ENCODE measurements around the gene NETO2.

GRCh38 chr16:47069841-47070584 lies 73.7 kb downstream of the NETO2 start:
- TF ChIP-seq EZH2 (IDR thresholded peaks at IDR 0.05; ENCODE audit: insufficient read depth, poor library complexity, severe bottlenecking): no peak
- no peak for TF ChIP-seq EZH2phosphoT487 (IDR thresholded peaks at IDR 0.05; ENCODE audit: insufficient read depth, low read depth)

Measured in GM23248 (cell line).